ENCODE measurements around the gene LRRTM2.

- TF ChIP-seq, protein P1, sequence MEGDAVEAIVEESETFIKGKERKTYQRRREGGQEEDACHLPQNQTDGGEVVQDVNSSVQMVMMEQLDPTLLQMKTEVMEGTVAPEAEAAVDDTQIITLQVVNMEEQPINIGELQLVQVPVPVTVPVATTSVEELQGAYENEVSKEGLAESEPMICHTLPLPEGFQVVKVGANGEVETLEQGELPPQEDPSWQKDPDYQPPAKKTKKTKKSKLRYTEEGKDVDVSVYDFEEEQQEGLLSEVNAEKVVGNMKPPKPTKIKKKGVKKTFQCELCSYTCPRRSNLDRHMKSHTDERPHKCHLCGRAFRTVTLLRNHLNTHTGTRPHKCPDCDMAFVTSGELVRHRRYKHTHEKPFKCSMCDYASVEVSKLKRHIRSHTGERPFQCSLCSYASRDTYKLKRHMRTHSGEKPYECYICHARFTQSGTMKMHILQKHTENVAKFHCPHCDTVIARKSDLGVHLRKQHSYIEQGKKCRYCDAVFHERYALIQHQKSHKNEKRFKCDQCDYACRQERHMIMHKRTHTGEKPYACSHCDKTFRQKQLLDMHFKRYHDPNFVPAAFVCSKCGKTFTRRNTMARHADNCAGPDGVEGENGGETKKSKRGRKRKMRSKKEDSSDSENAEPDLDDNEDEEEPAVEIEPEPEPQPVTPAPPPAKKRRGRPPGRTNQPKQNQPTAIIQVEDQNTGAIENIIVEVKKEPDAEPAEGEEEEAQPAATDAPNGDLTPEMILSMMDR (IDR thresholded peaks at IDR 0.05): no peak
- no peak for TF ChIP-seq POLR2AphosphoS5 (IDR thresholded peaks at IDR 0.05)
These were observed 54.4 kb downstream of the LRRTM2 start for GRCh38 chr5:138820695-138821094.

All from gastroesophageal sphincter (tissue), 3 donors.